T-helper 1 cell treated with Interleukin-12 subunit alpha and Interleukin-12 subunit beta and Interleukin-4 antibody, amounts not matched to agents 30 ng/mL and 1 ng/mL, for 36 hours (primary cell): ENCODE results near the gene LAMB3. TPM values are rescaled to one million over a fixed set of nuclear protein-coding genes. Genes with fewer than 3 reads are reported as not detected.

ENCODE experiments used
- intact Hi-C: fragments of 100-400 bp; cut with micrococcal nuclease; formaldehyde crosslinking; loops from one replicate; pipeline ENCODE4 v1.15.1; 2024
- total RNA-seq: library from RNA; stranded (reverse); gene quantifications from 2 replicates; pipeline ENCODE4 v1.2.3, GENCODE V29; 2022

The LAMB3 gene
- total RNA-seq, 1 donor from 2014 or later, result 10.0 TPM

DNA sequence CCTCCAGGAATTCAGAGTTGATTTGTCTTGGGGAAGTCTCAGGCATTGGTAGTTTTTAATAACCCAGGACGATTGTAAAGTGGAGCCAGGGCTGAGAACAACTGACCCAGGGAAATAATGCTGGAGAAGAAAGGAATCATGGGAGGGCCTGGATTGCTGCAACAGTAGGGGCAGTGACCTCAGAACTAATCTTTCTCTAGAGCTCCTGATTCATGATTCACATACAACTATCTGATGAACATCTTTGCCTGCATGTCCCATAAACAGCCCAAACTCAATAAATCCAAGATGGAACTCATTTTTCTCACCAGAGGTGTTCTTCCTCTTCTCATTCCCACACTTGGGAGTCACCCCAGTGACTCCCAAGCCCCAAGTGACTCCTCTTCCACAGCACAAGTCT, 14.9 kb upstream of the LAMB3 start:
- intact Hi-C loops, result no loop called here

DNA sequence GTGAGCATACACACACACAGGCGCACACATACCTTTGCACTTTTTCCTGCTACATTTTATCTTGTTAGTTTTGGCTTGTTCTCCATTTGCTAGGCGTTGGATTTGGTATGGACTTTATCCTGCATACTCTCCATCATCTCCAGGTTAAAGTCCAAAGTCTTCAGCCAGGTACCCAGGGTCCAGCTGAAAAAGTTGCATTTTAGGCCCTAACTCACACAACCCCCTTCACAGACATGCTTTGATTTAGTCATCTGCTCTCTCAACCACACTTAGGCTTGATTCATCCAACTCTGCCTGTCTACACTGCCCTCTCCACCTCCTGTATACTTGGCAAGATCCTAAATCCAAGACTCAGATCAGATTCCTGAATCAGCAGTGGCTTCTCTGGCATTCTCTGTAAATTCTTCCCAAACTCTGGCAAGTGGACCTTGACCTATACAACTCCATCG, 10.7 kb upstream of the LAMB3 start:
- intact Hi-C loops, result no loop called here

DNA sequence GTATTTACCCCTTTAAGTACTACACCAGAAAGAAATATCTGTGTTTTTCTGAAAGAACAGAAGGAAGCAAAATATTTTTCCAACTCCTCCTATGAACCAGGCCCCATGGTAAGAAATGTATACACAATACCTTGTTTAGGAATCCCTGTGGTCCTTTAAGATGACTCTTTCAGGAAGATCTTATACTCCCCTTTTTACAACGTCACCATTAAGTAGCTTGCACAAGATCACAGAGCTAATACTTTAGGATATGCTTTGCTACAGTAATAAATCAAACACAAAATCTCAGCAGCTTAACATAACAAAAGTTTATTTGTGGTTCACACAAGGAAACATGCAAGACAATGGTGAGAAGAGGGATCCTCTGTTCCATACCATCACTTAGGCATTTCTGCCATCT, 8.8 kb upstream of the LAMB3 start:
- intact Hi-C loops, result no loop called here

DNA sequence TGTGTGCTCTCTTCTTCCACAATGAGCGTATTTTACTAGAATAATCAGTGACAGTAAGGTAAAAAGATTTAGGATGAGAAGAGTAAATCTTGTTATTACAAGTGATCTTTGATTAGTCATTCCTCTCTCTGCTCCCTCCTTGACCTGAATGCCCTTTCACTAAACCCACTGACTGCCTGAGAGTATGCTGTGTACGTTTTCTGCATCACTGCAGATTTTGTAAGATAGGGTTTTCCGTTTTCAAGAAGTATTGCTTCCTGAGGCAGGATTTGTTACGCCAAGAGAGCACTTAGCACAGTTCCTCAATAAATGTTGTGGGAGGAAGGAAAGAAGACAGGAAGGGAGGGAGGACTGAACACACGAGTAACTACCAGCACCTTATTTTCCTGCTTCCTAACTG, 7.7 kb upstream of the LAMB3 start:
- intact Hi-C loops, result loop anchor here (1.0 kb wide), 1 partner anchor 13 kb away; no protein-coding TSS in a partner anchor

DNA sequence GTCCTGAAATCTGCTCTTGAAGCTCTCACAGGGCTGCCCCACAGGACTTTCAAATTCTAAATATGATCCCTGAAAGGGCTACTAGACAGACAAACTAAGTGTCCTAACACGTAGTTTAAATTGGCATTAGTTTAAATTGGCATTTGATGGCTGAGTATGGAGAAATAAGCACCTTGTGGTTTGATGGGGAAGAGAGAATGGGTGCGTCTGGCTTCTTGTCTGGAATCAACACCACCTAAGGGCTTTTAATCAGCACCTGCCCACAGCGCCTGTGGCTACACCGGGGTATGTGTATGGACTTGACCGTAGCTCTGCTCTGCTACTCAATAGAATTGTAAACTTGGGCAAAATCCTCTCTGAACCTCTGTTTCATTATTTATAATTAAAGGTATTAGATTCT, 5.7 kb upstream of the LAMB3 start:
- intact Hi-C loops, result no loop called here

DNA sequence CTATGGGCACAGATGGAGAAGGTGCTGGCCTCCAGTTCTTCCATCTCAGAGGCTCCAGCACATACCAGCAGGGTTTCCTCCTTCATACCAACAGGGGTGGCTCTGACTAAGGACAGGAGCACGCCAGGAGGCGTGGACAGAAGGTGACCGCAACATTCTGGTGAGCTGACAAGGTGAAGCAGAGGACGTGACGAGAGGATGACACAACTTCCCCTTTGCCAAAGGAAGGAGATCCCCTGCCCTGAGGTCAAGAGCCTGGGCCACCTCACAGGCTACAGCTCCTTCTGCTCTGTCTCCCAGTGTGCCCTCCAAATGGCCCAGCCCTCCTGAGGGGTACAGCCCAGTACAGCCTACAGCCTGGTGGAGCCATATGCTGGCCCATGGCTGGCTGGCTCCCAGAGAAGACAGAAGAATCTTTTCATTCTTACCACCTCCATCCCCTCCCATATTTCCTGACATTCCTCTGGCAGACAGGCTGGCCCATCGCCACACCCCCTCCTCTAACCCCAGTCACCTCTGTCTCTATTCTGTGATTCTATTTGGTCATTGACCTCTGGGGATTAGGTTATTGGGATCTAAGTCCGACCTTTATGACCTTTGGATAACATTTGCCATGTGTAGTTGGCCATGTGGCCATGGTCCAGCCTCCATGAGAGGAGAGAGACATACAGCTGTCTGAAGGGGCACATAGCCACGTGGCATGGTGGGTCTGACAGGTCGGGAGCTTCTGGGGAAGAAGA, 5.1 kb upstream of the LAMB3 start:
- intact Hi-C loops, result no loop called here

DNA sequence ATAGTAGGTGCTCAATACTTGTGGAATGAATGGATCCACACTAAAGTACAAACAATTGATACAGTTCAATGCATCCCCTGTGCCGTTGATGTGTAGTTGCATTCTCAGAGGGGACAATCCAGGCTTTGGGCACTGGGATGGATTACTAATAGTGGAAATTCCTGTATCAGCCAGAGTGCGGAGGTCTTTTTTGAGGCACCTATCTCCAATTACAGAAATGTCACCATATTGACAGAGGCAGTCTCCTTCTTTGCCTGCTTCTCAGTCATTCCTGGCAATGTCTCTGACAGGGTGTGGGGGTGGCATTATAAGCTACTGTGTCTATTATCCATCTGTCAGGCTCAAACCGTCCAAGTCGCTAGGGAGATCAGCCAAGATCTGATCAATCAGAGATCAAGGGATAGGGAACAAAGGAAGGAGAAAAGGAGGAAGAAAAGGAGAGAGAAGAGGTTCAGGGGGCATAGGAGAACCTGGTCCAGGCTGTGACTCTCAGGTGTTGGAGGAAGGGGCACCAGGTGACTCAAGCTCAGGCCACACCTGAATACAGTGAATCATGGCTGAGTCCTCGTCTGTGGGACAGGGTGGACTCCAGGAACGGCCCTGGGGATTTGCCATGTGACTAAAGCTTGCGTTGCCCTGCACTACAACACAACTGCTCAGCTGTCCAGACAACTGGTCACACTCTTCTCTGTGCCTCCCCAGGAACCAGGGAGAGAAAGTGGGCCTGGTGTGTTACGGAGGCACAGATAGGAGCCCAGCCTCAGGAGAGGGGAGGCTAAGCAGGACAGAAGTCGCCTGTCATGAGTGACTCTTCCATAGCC, 3.4 kb upstream of the LAMB3 start:
- intact Hi-C loops, result no loop called here

DNA sequence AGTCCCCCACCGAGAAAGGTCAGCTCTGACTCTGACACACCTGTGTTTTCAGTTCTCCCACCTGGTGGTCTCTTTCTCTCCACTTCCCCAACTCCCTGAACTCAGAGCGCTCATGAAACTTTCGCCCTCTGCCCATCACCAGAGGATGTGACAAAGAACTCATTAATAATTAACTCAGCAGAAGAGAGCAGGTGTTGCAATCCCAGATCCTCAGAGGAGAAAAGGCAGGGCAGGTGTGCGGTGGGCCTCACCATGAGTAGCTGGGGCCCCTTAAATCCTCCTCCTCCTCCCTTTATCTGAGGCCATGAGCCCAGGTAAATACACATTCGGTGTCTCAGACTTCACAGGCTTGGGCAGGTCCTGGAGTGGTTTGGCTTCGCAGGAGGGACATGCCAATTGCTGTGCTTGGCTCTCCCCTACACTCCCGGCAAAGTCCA, 1.7 kb upstream of the LAMB3 start:
- intact Hi-C loops, result no loop called here

DNA sequence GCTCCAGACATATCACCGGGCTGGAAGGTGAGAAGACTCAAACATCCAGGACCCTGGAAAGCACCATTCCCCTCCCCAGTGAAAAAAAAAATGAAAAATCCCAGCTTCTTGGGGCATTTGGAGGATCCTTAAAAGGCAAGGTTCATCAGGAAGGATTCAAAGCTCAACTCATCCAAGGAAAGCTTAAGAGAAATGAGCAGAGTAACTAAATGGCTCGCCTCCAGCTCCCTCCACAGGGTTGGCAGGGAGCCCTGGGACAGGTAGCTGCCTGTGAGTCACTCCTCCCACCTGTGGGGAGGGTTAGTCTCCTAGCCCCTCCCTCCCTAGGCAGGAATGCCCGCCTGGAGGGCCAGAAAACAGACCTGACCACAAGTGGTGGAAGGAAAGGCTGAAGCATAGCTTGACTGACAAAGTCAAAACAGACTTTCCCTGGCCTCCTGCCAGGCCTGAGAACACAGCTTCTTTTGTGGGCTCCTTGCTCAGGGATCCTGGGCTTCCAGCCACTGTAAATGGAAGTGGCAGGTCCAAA, 712 bp upstream of the LAMB3 start:
- intact Hi-C loops, result no loop called here

DNA sequence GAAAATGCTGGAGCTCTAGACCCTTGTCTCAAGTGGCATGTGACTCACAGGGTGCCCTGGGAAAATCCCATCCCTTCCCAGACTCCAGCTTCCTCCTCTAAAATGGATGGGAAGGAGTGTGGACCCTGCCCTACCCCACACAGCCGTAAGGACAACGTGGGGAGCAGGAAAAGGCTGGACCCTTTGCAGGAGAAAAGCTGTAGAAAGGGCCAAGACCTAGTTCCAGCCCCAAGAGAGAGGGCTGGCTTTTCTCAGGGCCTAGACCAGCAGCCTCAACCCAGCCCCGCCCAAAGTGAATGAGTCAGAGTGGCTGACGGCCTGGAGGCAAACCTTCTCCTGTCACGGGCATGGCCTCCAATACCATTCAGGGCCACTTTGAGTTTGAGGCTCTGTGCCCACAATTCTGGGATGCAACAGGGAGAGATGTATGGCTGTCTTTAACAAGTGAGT, 1.1 kb downstream of the LAMB3 start:
- intact Hi-C loops, result loop anchor here (1.0 to 2.0 kb wide), 5 partner anchors 22 to 96 kb away; no protein-coding TSS in a partner anchor

DNA sequence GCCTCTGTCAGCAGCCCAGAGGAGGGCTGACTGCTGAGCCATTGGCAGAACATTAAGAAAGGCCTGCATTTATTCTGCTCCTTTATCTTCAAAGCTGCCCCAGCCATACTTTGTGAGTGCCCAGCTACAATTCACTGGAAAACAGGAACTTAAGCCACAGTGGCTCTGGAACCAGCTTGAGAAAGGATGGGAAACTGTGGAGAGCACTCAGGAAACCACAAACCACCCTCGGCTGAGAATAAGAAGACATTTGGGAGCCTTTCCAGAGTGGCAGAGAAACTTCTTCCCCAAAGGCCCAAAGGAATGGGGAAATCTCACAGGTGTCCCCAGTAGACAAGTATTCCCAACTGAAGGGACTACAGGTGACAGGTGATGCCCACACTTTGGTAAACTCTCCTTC, 1.8 kb downstream of the LAMB3 start:
- intact Hi-C loops, result loop anchor here (2.0 kb wide), 2 partner anchors 22 to 96 kb away; no protein-coding TSS in a partner anchor

DNA sequence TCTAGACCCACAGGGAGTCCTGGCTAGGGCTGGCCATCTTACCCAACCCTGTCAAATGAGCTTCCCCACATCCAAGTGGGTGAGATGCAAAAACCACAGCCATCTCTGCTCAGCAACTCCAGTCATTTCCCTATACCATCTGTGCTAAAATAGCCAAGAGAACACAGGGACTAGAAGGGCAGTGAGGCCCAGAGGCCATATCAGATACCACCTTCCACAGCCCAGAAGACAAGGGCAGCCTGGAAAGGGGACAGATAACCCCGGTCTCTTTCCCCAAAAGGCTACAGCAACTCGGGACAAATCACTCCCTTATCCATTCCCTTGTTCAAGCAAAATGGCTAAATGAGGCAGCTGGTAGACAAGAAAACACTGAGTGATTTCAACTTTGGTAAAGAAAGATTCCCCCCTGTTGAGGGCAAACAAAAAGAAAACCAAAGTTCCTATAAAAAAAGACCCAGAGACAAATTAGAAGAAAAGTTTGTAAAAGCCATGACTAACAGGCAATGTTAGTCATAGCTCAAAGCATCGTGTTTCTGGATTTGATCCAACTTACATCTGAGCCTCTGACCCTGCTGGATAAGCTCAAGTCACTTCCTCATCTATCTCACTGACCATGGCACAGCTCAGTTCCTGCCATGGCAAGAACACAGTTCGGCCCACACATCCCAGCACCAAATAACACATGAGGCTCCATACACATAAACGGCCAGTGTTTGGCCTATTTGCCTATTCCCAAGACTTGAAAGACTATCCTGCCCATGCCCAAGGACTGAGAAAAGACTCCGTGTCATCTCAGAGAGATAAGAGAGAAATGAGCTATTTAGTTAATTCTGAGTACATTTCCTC, 3.1 kb downstream of the LAMB3 start:
- intact Hi-C loops, result no loop called here

DNA sequence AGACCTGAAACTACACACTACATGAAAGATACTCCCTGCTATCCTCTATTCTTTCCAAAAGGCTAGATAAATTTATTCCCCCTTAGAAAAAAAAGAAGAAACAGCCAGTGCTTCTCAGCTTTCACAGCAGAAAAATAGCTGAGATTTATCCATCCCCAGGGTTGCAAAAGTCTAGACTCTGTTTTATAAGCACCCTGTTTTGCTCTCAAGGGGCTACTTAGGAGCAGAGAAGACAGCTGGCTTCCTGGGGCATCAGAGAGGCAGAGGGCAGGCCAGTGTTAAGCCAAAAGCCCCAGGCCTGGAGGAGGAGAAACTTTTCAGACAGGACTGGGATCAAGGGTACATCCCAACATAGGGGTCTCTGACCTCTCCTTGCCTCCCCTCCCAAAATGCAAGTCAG, 3.9 kb downstream of the LAMB3 start:
- intact Hi-C loops, result no loop called here

DNA sequence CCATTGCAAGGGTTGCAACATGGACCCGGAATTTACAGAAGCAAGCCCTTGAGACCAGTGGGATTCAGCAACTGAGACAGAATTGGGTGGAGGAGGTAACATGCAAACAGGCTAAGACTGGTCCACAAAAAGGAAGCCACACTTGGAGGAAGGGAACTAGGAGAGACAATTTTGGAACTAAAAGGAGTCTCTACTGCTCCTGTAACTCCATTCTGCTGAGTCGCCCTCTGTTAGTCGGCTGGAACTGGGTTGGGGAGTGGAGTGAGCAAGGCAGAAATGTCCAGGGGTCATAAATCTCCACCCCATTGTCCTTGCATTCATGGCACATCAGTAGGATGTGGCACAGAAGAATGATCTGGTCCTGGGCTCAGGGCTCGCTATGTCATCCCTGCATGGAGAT, 5.1 kb downstream of the LAMB3 start:
- intact Hi-C loops, result no loop called here

DNA sequence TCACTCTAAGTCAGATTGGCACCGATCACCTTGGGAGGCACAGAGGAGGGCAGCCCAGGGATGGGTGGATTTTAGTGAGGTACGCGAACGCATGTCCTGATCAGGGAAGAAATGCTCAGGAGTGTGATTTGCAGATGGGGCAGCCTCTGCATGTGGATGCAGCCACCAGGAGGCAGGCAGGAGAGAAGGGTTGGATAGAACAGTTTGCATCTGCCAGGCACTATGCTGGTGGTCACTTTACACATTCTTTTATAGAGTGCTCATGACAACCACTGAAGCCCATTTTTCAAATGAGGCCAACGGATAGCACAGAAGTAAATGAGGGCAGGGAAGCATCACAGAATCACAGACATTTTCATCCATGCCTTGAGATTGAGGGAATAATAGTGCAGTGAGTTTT, 5.7 kb downstream of the LAMB3 start:
- intact Hi-C loops, result loop anchor here (1.0 kb wide), 2 partner anchors 47 to 101 kb away; no protein-coding TSS in a partner anchor

DNA sequence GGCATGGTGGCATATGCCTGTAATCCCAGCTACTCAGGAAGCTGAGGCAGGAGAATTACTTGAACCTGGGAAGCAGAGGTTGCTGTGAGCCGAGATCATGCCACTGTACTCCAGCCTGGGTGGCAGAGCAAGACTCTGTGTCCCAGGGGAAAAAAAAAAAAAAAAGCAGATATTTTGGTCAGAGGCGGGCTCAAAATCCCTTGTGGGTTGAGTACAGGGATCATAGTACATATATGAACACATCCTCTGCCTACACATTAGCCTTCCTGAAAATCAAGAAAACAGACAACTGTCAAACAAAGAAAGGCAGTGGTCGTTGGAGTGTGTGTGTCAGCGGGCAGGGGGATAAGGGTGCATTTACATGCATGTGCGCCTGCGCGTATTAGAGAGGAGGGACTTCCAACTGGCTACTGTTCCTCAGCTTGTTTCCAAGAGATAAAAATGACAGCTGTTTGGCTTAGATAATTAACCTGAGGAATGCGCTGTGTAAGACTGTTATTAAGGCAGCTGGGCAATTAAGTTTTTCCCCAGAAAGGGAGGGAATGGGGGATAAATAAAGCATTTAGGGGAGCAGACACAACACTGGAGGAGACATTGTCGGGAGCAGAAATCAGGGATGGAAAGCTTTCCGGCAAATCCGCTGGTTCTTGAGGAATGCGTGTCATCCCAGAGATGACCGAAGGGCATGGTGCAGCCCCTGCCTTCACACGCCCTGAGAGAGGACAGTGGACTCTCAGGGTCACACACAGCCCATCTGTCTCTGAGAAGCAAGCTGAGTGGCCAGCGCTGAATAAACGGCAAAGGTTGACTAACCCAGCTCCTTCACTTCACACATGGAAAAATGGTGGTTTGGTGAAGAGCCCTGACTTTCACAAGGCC, 6.4 kb downstream of the LAMB3 start:
- intact Hi-C loops, result loop anchor here (1.0 kb wide), 2 partner anchors 47 to 101 kb away; no protein-coding TSS in a partner anchor

DNA sequence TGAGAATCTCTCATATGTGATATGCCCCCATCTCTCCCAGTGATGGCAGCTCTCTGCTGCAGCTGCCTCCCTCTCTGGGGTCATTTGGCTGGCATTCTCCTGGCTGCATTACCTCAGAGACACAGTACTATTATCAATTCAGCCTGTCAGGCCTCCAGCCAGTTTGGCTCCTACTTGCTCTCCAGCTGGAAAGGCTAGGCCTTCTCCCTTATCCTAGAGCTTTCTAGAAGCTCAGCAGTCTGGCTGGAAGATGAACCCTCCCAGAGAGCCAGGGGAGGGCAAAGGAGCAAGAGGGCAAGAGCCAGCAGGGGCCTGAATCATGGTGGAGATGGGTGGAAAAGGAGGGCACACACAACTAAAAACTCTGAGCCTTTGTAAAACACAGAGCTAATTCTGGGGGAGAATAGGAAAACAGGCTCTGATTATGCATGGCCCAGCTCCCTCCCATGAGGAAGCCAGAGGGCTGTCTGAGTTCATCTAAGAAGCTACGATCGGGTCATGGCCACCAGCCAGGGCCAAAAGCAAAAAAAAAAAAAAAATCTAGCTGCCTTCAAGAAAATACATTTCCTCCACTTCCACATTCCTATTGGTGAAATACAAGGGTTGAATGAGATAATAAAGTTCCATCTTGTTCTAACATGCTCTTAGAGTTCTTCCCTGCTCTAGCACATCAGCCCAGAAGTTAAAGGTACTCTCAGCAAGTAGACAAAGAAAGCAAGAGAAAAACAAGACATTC, 8.8 kb downstream of the LAMB3 start:
- intact Hi-C loops, result no loop called here

DNA sequence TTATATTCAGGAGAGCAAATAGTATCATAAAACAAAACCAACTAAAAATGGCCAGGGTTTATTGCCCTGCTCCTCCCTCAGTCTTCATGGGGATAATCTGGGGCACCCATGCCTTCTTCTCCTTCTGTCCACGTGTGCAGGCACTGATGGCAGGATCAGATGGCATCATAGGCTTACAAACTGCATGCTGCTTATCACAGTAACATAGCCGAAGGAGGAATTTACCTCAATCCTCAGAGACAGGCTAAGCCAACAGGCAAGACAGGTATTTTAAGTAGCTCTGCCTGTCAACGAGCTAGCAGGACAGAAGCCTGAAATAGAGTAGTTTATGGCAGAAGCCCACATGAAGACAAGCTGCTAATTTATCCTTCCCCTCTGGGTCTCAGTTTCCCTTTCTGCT, 9.4 kb downstream of the LAMB3 start:
- intact Hi-C loops, result no loop called here

DNA sequence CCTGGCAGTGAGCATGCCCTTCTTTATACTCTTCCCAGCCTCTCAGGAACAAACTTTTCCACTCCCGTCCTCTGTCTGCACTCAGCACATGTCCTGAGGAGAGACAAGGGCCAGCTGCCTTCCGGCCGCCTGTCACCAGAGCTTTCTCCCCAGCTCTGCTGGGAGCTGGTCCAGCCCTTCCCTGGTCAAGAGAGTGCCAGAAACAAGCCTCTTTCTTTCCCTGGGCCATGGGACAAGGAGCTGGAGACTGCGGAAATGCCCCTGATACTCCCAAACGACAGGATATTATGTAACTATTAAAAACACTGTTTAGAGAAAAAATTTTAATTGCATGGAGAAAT, 10.4 kb downstream of the LAMB3 start:
- intact Hi-C loops, result no loop called here

DNA sequence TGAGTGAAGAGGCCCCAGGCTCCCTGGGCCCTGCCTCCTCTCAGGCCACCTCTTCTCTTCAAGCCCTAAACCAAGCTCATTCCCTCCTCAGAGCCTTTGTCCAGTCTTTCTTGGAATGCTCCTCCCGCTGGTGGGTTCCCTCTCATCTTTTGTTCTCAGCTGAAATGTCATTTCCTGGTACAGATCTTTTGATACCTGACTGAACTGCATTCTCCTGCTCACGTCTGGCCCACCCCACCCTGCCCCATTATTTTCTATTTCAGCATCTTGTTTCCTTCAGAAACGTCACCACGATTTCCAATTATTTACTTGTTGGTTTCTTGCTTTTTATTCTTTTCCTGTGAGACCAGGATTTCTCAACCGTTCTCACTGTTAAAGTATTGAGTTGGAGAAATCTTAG, 16.4 kb downstream of the LAMB3 start:
- intact Hi-C loops, result no loop called here
